Epithelial cell of esophagus (primary cell): ENCODE data around the gene PRG2.

Experiments
- DNase-seq: peaks from one replicate; pipeline ENCODE4 v3.0.0; 2010; ENCODE audit warnings: low read depth
- H3K4me3 ChIP-seq: 2 replicates; pipeline ENCODE4 v1.5.1; 2011; ENCODE audit warnings: mild to moderate bottlenecking, low read length, control low read depth
- TF ChIP-seq, protein P1 (sequence below): IDR thresholded peaks from 2 replicates; pipeline ENCODE4 v1.5.1; 2011; ENCODE audit warnings: low read depth, mild to moderate bottlenecking, low read length, control low read depth, inconsistent platforms; ENCODE audit not compliant: insufficient read depth; ENCODE audit errors: missing control alignments

The PRG2 gene

DNA sequence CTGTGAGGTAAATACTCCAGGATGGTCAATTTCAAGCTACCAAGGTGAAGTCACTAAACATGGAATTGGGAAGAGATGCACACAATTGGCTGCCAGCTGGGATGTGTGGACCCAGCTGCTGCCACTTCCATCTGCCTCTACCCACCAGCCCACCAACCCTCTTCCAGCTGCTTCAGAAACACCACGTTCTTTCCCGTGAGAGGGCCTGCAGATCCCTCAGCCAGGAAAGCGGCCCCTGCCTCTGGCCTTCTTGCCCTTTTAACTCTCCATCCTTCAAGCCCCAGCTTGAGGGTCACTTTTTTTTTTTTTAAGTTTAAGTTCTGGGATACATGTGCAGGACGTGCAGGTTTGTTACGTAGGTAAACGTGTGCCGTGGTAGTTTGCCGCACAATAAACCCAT, 29.5 kb downstream of the PRG2 start:
- TF ChIP-seq, protein P1, sequence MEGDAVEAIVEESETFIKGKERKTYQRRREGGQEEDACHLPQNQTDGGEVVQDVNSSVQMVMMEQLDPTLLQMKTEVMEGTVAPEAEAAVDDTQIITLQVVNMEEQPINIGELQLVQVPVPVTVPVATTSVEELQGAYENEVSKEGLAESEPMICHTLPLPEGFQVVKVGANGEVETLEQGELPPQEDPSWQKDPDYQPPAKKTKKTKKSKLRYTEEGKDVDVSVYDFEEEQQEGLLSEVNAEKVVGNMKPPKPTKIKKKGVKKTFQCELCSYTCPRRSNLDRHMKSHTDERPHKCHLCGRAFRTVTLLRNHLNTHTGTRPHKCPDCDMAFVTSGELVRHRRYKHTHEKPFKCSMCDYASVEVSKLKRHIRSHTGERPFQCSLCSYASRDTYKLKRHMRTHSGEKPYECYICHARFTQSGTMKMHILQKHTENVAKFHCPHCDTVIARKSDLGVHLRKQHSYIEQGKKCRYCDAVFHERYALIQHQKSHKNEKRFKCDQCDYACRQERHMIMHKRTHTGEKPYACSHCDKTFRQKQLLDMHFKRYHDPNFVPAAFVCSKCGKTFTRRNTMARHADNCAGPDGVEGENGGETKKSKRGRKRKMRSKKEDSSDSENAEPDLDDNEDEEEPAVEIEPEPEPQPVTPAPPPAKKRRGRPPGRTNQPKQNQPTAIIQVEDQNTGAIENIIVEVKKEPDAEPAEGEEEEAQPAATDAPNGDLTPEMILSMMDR = no peak
- H3K4me3 ChIP-seq = no peak overlapping the region
- DNase-seq = no peak

DNA sequence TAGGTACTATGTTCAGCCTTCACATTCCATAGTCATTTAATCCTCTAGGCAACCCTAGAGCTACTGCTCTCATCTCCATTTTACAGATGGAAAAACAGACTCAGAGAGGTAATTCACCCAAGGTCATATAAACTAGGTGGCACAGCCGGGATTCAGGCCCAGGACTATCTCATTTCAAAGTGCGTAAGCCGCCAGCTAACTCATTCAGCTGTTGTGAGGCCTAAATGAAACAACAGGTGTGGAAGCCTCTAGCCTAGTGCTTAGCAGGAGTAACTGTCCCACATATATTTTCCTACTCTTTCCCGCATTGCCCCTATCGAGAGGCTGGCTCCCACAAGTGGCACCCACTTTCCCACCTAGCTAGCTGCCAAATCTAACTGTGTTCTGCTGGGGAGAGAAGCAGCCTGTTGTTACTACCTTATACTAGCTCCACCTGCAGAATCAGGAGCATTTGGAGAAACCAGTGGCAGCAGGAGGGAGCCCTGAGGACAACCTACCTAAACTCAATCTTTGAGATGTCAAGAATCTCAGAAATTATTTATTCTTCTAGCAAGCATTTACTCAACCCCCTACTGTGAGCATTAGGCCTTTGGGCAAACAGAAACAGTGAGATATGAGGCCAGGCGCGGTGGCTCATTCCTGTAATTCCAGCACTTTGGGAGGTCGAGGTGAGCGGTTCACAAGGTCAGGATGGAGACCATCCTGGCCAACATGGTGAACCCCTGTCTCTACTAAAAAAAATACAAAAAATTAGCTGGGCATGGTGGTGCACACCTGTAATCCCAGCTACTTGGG, 30.4 kb downstream of the PRG2 start:
- DNase-seq = no peak
- TF ChIP-seq, protein P1 = no peak
- no peak overlapping the region for H3K4me3 ChIP-seq

DNA sequence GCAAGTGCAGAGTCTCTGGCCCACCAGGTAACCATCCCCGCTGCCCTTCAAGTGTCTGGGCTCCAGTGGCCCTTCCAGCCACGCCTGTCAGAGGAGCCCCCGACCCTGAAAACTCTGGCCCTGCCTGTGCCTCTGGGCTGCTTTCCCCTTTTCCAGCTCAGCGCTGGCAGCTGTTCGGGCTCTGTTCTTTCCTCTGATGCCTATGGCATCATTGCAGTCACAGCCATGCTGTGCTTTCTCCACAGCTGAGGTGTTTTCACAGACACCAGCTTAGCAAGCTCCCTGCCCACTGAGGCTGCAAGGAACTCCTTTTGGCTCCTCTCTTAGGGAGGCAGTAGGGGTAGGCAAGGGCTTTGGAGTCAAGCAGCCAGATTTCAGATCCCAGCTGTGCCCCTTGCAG, 31.1 kb downstream of the PRG2 start:
- TF ChIP-seq, protein P1 = no peak
- DNase-seq = no peak

DNA sequence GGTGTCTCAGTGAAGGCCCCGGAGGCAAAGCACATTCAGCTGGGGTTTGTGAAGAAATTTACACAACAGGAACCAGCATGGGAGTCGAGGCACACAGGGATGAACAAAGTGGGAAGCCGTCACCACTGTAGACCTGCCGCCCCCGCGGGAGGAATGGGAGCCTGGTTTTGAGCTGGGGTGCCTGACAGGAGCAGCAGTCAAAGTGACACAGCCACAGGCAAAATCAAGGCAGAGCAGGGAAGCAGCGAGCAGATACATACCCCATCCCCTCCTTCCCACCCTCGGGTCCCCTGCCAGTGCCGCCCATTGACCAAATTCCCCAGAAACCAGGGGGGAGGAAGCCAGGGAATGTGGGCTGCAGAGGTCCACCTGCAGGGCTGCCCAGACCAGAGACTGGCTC, 31.5 kb downstream of the PRG2 start:
- DNase-seq = no peak
- TF ChIP-seq, protein P1 = no peak
- no peak overlapping the region for H3K4me3 ChIP-seq

More for the DNA sequence above, 31.1 kb downstream of the PRG2 start:
- H3K4me3 ChIP-seq = no peak overlapping the region

DNA sequence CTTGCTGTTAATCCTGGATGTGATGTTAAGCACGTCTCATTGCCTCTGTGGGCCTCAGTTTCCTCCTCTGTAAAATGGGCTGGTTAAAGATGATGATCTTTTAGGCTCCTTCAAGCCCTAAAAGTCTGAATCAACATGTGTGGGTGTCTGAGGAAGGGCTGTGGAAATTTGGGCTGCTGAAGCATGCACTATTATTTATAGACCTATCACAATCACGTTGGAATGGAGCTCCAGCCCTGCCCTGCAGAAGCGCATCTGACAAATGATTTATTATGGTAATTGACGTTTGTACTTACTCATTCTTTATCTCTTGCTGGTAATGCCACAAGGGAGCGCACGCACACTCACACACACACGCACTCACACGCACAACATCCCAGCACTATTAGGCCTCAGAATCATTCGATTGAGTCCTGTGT, 31.9 kb downstream of the PRG2 start:
- TF ChIP-seq, protein P1 = no peak
- DNase-seq = peak; percentile 14
- H3K4me3 ChIP-seq = no peak overlapping the region

DNA sequence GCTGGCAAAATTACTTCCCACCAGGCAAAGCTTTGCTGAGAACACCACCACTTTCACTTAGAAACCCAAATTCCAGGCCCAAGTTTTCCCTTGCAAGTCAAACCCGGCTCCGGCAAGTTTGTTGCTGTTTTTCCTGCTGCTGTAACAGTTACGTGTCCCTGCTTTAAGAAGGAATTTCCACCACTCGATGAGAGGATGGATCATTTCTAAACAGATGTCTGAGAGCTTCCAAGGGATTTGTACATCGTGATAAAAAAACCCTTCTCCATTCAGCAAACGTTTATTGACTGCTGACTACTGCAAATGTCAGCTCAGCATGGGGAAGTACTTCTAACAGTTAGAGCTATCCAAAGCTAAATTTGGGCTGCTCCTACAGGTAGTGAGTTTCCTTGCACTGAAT, 32.6 kb downstream of the PRG2 start:
- TF ChIP-seq, protein P1 = no peak
- no peak for DNase-seq
- no peak overlapping the region for H3K4me3 ChIP-seq

DNA sequence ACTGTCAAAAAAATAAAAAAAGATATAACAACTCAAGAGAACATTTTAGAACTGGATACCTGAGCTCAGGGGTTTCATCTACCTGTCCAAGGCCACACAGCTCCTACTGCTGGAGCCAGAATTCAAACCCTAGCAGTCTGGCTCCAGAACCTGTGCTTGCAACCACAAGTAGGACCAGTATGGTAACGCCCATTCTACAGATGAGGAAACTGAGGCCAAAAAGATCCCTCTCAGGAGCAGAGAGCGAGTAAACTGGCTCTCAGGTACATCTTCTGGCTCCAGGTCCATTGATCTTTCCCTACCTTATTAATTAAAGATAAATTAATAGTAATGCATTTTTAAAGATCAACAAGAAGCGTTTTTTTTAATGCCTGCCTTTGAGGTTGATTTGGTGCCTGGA, 33.1 kb downstream of the PRG2 start:
- no peak for DNase-seq
- TF ChIP-seq, protein P1 = no peak

More for the DNA sequence above, 33.1 kb downstream of the PRG2 start:
- H3K4me3 ChIP-seq = no peak overlapping the region
